OCI-LY3 (cell line): ENCODE data around the gene GPR162.

Source experiments
- H2AFZ ChIP-seq: fragments of 200-600, 300-600 bp; shearing (Covaris generic); 2 replicates; pipeline ENCODE4 v1.6.0; 2014; ENCODE audit warnings: antibody characterized with exemption, low read depth, low read length
- H3K27ac ChIP-seq: fragments of 200-600, 300-600 bp; sonication (generic); 2 replicates; pipeline ENCODE4 v1.5.1; 2014; ENCODE audit warnings: mild to moderate bottlenecking, low read length, moderate library complexity, mixed read lengths
- H3K27me3 ChIP-seq: fragments of 200-600, 300-600 bp; sonication (generic); 2 replicates; pipeline ENCODE4 v1.6.1; 2014; ENCODE audit warnings: low read depth, low read length, mixed read lengths
- H3K36me3 ChIP-seq: fragments of 200-600, 300-600 bp; sonication (generic); replicated peaks from 2 replicates; pipeline ENCODE3; 2014; ENCODE audit warnings: low read depth, low read length, mixed read lengths
- H3K4me1 ChIP-seq: fragments of 300-600, 200-600 bp; sonication (generic); 2 replicates; pipeline ENCODE4 v1.6.1; 2014; ENCODE audit warnings: low read length, mixed read lengths
- H3K4me2 ChIP-seq: fragments of 200-600, 300-600 bp; sonication (generic); 2 replicates; pipeline ENCODE4 v1.6.1; 2014; ENCODE audit warnings: low read length, mixed read lengths
- H3K4me3 ChIP-seq: fragments of 300-600, 200-600 bp; sonication (generic); 2 replicates; pipeline ENCODE4 v1.5.1; 2014; ENCODE audit warnings: antibody characterized with exemption, mild to moderate bottlenecking, low read length, moderate library complexity
- H3K79me2 ChIP-seq: fragments of 300-600, 200-600 bp; shearing (Covaris generic); 2 replicates; pipeline ENCODE4 v1.6.1; 2014; ENCODE audit warnings: mild to moderate bottlenecking, low read length, mixed read lengths
- H3K9ac ChIP-seq: fragments of 300-600, 200-600 bp; shearing (Covaris generic); 2 replicates; pipeline ENCODE4 v1.6.0; 2014; ENCODE audit warnings: mild to moderate bottlenecking, low read length, moderate library complexity
- H3K9me3 ChIP-seq: fragments of 200-600, 300-600 bp; shearing (Covaris generic); 2 replicates; pipeline ENCODE4 v1.6.1; 2014; ENCODE audit warnings: low read length, mixed read lengths; ENCODE audit not compliant: insufficient read depth
- H4K20me1 ChIP-seq: fragments of 200-600, 300-600 bp; sonication (generic); 2 replicates; pipeline ENCODE4 v1.6.1; 2016; ENCODE audit warnings: low read length, mixed read lengths; ENCODE audit not compliant: insufficient read depth
- EZH2phosphoT487 ChIP-seq: fragments of 200-600 bp; shearing (Covaris generic); IDR thresholded peaks from 2 replicates; pipeline ENCODE4 v1.6.1; 2018; ENCODE audit warnings: antibody characterized with exemption, mixed run types, low read depth
- TF ChIP-seq, protein P1 (sequence below): fragments of 200-600, 300-600 bp; sonication (generic); IDR thresholded peaks from 2 replicates; pipeline ENCODE4 v1.5.1; 2014; ENCODE audit warnings: antibody characterized with exemption, low read length, low read depth

Gene GPR162

DNA sequence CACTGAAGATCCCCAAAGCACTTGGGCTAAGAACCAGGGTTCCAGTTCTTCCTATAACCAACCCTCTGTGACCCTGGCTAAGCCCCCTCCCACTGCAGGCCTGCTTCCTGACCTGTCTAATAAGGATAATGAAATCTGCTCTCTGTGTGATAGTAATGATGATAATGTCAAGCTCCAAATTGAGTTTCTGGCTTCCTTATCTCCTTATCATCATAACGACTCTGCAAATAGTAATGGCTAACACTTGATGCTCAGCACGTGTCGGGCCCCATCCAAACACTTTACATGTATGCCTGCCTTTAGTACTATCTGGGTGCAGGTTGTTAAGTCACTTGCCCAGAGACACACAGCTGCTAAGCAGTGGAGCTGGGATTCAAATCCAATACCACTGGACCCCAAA, 5.0 kb upstream of the GPR162 start:
- Histone ChIP-seq H3K9ac (no peak overlapping the region), H3K4me3 (no peak overlapping the region), H4K20me1 (no peaks in the 10 kb centered on the region), H3K4me1 (peaks cover 20% of the 10 kb centered on the region), H3K79me2 (no peaks in the 10 kb centered on the region), H3K4me2 (no peak overlapping the region), H3K36me3 (no peaks in the 10 kb centered on the region), H3K9me3 (no peaks in the 10 kb centered on the region), H2AFZ (no peak overlapping the region), H3K27ac (no peak overlapping the region), H3K27me3 (peaks cover 34% of the 10 kb centered on the region)
- no peak for TF ChIP-seq EZH2phosphoT487
- TF ChIP-seq, protein P1, sequence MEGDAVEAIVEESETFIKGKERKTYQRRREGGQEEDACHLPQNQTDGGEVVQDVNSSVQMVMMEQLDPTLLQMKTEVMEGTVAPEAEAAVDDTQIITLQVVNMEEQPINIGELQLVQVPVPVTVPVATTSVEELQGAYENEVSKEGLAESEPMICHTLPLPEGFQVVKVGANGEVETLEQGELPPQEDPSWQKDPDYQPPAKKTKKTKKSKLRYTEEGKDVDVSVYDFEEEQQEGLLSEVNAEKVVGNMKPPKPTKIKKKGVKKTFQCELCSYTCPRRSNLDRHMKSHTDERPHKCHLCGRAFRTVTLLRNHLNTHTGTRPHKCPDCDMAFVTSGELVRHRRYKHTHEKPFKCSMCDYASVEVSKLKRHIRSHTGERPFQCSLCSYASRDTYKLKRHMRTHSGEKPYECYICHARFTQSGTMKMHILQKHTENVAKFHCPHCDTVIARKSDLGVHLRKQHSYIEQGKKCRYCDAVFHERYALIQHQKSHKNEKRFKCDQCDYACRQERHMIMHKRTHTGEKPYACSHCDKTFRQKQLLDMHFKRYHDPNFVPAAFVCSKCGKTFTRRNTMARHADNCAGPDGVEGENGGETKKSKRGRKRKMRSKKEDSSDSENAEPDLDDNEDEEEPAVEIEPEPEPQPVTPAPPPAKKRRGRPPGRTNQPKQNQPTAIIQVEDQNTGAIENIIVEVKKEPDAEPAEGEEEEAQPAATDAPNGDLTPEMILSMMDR: no peak

DNA sequence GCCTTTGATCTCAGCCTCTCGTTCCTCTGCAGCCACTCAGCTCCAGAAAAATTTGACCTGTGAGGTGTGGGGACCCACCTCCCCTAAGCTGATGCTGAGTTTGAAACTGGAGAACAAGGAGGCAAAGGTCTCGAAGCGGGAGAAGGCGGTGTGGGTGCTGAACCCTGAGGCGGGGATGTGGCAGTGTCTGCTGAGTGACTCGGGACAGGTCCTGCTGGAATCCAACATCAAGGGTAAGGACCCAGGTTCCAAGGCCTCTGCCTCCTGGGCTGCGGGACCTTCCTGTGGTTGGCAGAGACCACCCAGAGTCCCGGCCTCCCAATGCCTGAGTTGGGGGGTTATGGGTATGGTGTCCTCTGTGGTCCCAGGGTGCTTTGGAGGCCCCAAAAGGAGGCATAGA, 4.5 kb upstream of the GPR162 start:
- Histone ChIP-seq H2AFZ (no peak overlapping the region), H3K9ac (no peak overlapping the region), H3K27me3 (peaks cover 38% of the 10 kb centered on the region), H4K20me1 (no peaks in the 10 kb centered on the region), H3K9me3 (no peaks in the 10 kb centered on the region), H3K79me2 (no peaks in the 10 kb centered on the region), H3K4me2 (no peak overlapping the region), H3K27ac (no peak overlapping the region), H3K4me1 (peaks cover 18% of the 10 kb centered on the region), H3K36me3 (no peaks in the 10 kb centered on the region), H3K4me3 (no peak overlapping the region)
- no peak for TF ChIP-seq EZH2phosphoT487
- TF ChIP-seq, protein P1: no peak

DNA sequence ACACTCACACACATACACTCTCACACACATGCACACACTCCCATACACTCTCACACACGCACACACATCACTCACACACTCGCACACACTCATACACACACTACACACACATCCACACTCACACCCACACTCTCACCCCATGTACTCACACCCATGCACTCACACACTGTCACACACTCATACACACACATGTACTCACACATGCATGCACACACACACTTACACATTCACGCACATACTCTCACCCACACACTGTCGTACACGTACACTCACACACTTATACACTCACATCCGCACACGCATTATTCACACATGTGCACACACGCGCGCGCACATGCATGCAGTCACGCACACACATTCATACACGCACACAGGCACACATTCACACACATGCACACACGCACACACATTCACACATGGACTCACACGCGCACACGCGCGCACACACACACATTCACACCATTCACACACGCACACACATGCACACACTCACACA, 3.9 kb upstream of the GPR162 start:
- Histone ChIP-seq H3K36me3 (no peaks in the 10 kb centered on the region), H2AFZ (no peak overlapping the region), H3K9ac (no peak overlapping the region), H4K20me1 (no peaks in the 10 kb centered on the region), H3K79me2 (no peaks in the 10 kb centered on the region), H3K4me3 (no peak overlapping the region), H3K4me2 (no peak overlapping the region), H3K27ac (no peak overlapping the region), H3K9me3 (no peaks in the 10 kb centered on the region), H3K4me1 (peaks cover 13% of the 10 kb centered on the region), H3K27me3 (peaks cover 43% of the 10 kb centered on the region)
- TF ChIP-seq, protein P1: no peak
- no peak for TF ChIP-seq EZH2phosphoT487

DNA sequence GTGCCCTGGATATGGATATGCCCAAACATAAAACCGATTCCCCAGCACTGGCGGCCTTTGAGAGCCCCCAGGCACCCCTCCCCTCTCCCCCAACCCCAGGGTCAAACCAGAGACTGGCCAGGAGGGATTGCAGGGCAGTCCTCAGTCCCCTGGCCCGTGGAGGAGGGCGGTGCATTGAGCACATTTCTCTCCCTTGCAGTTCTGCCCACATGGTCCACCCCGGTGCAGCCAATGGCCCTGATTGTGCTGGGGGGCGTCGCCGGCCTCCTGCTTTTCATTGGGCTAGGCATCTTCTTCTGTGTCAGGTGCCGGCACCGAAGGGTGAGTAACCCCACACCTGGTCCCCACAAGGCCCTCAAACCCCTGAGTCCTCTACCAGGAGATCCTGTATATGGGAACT, 3.4 kb upstream of the GPR162 start:
- no peak overlapping the region for H3K9ac ChIP-seq
- no peaks in the 10 kb centered on the region for H3K9me3 ChIP-seq
- no peak overlapping the region for H3K27ac ChIP-seq
- H4K20me1 ChIP-seq: no peaks in the 10 kb centered on the region
- no peak overlapping the region for H2AFZ ChIP-seq
- peaks cover 7% of the 10 kb centered on the region for H3K4me1 ChIP-seq
- H3K27me3 ChIP-seq: peaks cover 47% of the 10 kb centered on the region
- TF ChIP-seq, protein P1: no peak
- no peak for TF ChIP-seq EZH2phosphoT487
- H3K4me2 ChIP-seq: no peak overlapping the region
- no peaks in the 10 kb centered on the region for H3K36me3 ChIP-seq
- no peak overlapping the region for H3K4me3 ChIP-seq
- no peaks in the 10 kb centered on the region for H3K79me2 ChIP-seq
